GM23248 (cell line): ENCODE data around the gene TOP1. TPM values are rescaled to one million over a fixed set of nuclear protein-coding genes. Genes with fewer than 3 reads are reported as not detected.

ENCODE experiments used
- DNase-seq: peaks from one replicate; pipeline ENCODE4 v3.0.0-alpha.2; 2015
- H2AFZ ChIP-seq: fragments of 200-600 bp; sonication (generic); 2 replicates; pipeline ENCODE4 v1.6.1; 2016; ENCODE audit warnings: antibody characterized with exemption
- H3F3A ChIP-seq: fragments of 200-600 bp; sonication (generic); 2 replicates; pipeline ENCODE4 v1.6.1; 2016; ENCODE audit warnings: mild to moderate bottlenecking, antibody characterized with exemption, mixed run types; ENCODE audit not compliant: insufficient read depth
- H3K27ac ChIP-seq: fragments of 200-600 bp; sonication (generic); 2 replicates; pipeline ENCODE4 v1.5.1; 2016; ENCODE audit warnings: mild to moderate bottlenecking
- H3K27me3 ChIP-seq: fragments of 200-600 bp; sonication (generic); replicated peaks from 2 replicates; pipeline ENCODE4 v1.6.1; 2016; ENCODE audit warnings: mild to moderate bottlenecking; ENCODE audit not compliant: insufficient read depth
- H3K36me3 ChIP-seq: fragments of 200-600 bp; sonication (generic); 2 replicates; pipeline ENCODE4 v1.6.1; 2016; ENCODE audit warnings: low read depth, mild to moderate bottlenecking
- H3K4me1 ChIP-seq: fragments of 200-600 bp; sonication (generic); 2 replicates; pipeline ENCODE4 v1.6.1; 2016; ENCODE audit warnings: mild to moderate bottlenecking; ENCODE audit not compliant: insufficient read depth
- H3K4me2 ChIP-seq: fragments of 200-600 bp; sonication (generic); one replicate; pipeline ENCODE4 v1.6.1; 2016; ENCODE audit warnings: mild to moderate bottlenecking; ENCODE audit not compliant: unreplicated experiment
- H3K4me3 ChIP-seq: fragments of 200-600 bp; sonication (generic); 2 replicates; pipeline ENCODE4 v1.5.1; 2016; ENCODE audit warnings: mild to moderate bottlenecking
- H3K79me2 ChIP-seq: fragments of 200-600 bp; sonication (generic); 2 replicates; pipeline ENCODE4 v1.6.1; 2016; ENCODE audit warnings: mild to moderate bottlenecking; ENCODE audit not compliant: insufficient read depth
- H3K9ac ChIP-seq: fragments of 200-600 bp; sonication (generic); 2 replicates; pipeline ENCODE4 v1.6.1; 2016; ENCODE audit warnings: mild to moderate bottlenecking
- H3K9me2 ChIP-seq: fragments of 200-600 bp; sonication (generic); 2 replicates; pipeline ENCODE4 v1.6.1; 2016; ENCODE audit warnings: mixed run types, mild to moderate bottlenecking, moderate library complexity; ENCODE audit not compliant: insufficient read depth
- H3K9me3 ChIP-seq: fragments of 200-600 bp; sonication (generic); one replicate; pipeline ENCODE4 v1.6.1; 2017; ENCODE audit warnings: low read depth
- H4K20me1 ChIP-seq: fragments of 200-600 bp; sonication (generic); 2 replicates; pipeline ENCODE4 v1.6.0; 2016; ENCODE audit not compliant: insufficient read depth
- EZH2 ChIP-seq: fragments of 200-600 bp; sonication (generic); IDR thresholded peaks from 2 replicates; pipeline ENCODE4 v1.6.1; 2018; ENCODE audit warnings: antibody characterized with exemption, mild to moderate bottlenecking; ENCODE audit not compliant: insufficient read depth, poor library complexity, severe bottlenecking
- EZH2phosphoT487 ChIP-seq: fragments of 200-600 bp; sonication (generic); IDR thresholded peaks from 2 replicates; pipeline ENCODE4 v1.6.1; 2018; ENCODE audit warnings: antibody characterized with exemption, moderate library complexity, mild to moderate bottlenecking, low read depth; ENCODE audit not compliant: insufficient read depth
- WGBS, 2 experiments: methylation state at CpG; one replicate each; pipeline ENCODE4 v1.1.6; 2015 to 2017; ENCODE audit warnings: low lambda C conversion rate in 2 of 2, low coverage in 1 of 2; ENCODE audit errors: missing lambda C conversion rate in 2 of 2; 5-methylcytosine and 5-hydroxymethylcytosine counted together
- in situ Hi-C: fragments of 300-500 bp; cut with MboI; formaldehyde crosslinking; loops from 2 replicates; pipeline ENCODE4 v1.15.0; 2020
- polyA plus RNA-seq: library from polyadenylated mRNA; unstranded; fragments of >200 nt; fragmentation: Nextera tagmentation; extraction: Ambion mirVana; gene quantifications from 2 replicates; pipeline ENCODE4 v1.2.1, GENCODE V29; 2016
- total RNA-seq: library from RNA; depleted of rRNA; stranded (reverse); fragments of >200 nt; shearing (Covaris generic); gene quantifications from 2 replicates; pipeline ENCODE4 v1.2.3, GENCODE V29; 2014

The TOP1 gene
- total and polyA plus RNA-seq, 2 experiments from 2014 or later, result 9.0 to 17.9 TPM

DNA sequence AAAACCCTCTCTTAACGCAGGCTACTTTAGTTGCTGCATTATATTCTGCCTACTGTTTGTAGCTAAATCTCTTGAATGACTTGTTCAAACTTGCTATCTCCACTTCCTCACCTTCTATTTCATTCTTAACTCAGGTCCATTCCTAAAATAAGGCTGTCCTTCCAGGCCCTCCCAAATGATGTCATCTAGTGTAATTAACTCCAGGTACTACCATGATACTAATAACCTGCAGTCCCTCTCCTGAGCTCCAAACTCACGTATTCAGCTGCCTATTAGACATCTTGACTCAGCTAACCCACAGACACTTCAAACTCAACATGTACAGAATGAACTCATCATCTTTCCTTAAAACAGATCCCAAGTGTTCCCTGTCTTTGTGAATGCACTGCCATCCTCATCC, 10.5 kb upstream of the TOP1 start:
- Histone ChIP-seq H2AFZ (no peak overlapping the region), H4K20me1 (no peaks in the 10 kb centered on the region), H3K36me3 (no peaks in the 10 kb centered on the region), H3K4me3 (no peak overlapping the region), H3K4me1 (no peaks in the 10 kb centered on the region), H3F3A (no peaks in the 10 kb centered on the region), H3K9ac (no peak overlapping the region), H3K27ac (no peak overlapping the region), H3K27me3 (no peaks in the 10 kb centered on the region), H3K79me2 (no peaks in the 10 kb centered on the region), H3K9me3 (no peaks in the 10 kb centered on the region), H3K4me2 (no peak overlapping the region), H3K9me2 (no peaks in the 10 kb centered on the region)
- DNase-seq, result no peak
- 77 to 83% methylated on average over 2 of the region's 2 CpGs for WGBS, 2 experiments
- in situ Hi-C loops, result no loop called here
- no peak for TF ChIP-seq EZH2phosphoT487
- TF ChIP-seq EZH2, result no peak

DNA sequence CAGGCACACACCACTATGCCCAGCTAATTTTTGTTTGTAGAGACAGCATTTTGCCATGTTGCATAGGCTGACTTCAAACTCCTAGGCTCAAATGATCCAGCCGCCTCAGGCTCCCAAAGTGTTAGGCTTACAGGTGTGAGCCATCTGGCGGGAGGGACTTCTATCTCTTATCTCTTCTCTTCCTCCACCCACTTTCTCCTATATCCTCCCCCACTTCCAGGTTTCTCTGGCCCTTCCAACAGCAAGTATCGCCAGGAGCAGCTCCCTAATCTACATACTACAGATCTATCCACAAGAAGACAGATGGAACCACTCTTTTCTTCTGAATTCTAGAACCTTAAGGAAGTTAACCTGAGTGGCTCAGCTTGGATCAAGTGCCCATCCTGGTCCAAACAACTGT, 5.1 kb upstream of the TOP1 start:
- H3K4me2 ChIP-seq, result no peak overlapping the region
- H3K9me2 ChIP-seq, result no peaks in the 10 kb centered on the region
- no peaks in the 10 kb centered on the region for H4K20me1 ChIP-seq
- 79 to 82% methylated on average over 3 of the region's 3 CpGs for WGBS, 2 experiments
- H3K27ac ChIP-seq, result no peak overlapping the region
- H3K27me3 ChIP-seq, result no peaks in the 10 kb centered on the region
- no peak overlapping the region for H2AFZ ChIP-seq
- no peak overlapping the region for H3K9ac ChIP-seq
- no peak for TF ChIP-seq EZH2
- no peak for TF ChIP-seq EZH2phosphoT487
- H3K79me2 ChIP-seq, result no peaks in the 10 kb centered on the region
- no peaks in the 10 kb centered on the region for H3F3A ChIP-seq
- no peaks in the 10 kb centered on the region for H3K9me3 ChIP-seq
- no peak overlapping the region for H3K4me3 ChIP-seq
- no peak for DNase-seq
- in situ Hi-C loops, result no loop called here
- H3K4me1 ChIP-seq, result peaks cover 3% of the 10 kb centered on the region; the same call in 1 of the 2 replicates
- H3K36me3 ChIP-seq, result no peaks in the 10 kb centered on the region

DNA sequence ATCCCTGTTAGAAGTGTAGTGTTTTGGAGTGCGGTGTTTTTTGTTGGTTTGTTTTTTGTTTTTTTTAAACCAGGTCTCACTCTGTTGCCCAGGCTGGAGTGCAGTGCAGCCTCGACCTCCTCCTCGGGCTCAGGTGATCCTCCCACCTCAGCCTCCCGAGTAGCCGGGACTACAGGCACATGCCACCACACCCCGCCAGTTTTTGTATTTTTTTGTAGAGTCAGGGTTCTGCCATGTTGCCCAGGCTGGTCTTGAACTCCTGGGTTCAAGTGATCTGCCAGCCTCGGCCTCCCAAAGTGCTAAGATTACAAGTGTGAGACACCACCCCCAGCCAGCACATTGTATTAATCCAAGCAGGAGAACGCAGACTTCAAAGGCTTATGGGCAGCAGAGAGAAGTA, 1.3 kb upstream of the TOP1 start:
- 0 out of 2 replicates have a peak, but pooled peaks cover 4% of the 10 kb centered on the region for H3K36me3 ChIP-seq
- no peaks in the 10 kb centered on the region for H3K9me2 ChIP-seq
- H3K27me3 ChIP-seq, result no peaks in the 10 kb centered on the region
- TF ChIP-seq EZH2phosphoT487, result no peak
- no peak for TF ChIP-seq EZH2
- DNase-seq, result no peak
- H3K4me2 ChIP-seq, result no peak overlapping the region
- H3K79me2 ChIP-seq, result peaks cover 36% of the 10 kb centered on the region
- WGBS, 2 experiments, result 87 to 90% methylated on average over 8 of the region's 8 CpGs
- in situ Hi-C loops, result no loop called here
- H4K20me1 ChIP-seq, result peaks cover 19% of the 10 kb centered on the region
- H3K4me1 ChIP-seq, result peaks cover 27% of the 10 kb centered on the region
- no peaks in the 10 kb centered on the region for H3F3A ChIP-seq
- H2AFZ ChIP-seq, result no peak overlapping the region
- H3K9ac ChIP-seq, result no peak overlapping the region
- no peaks in the 10 kb centered on the region for H3K9me3 ChIP-seq
- H3K4me3 ChIP-seq, result no peak overlapping the region
- no peak overlapping the region for H3K27ac ChIP-seq

DNA sequence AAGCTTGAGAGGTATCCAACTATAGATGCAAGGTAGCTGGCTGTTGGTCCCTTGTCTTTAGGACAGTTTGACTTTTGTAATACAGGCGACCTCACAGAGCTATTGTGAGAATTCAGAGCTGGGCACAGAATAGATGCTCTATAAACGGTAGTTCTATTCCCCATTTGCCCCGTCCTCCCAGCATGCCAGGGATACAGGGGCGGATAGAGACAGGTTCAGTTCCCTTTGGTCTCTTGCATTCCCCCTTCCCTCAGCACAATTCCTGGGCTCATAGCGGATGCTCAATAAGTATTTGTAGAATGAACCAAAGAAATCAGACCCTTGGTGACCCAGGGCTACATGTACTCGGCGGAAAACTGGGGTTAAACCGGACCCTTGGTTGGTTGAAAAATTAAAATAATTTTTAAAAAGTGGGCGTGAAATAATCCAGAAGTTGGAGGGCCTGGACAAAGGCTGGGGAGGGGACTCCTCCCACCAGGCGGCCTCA, 707 bp upstream of the TOP1 start:
- H4K20me1 ChIP-seq, result peaks cover 24% of the 10 kb centered on the region
- peak overlapping the region; percentile 86 for H3K9ac ChIP-seq
- no peaks in the 10 kb centered on the region for H3K9me3 ChIP-seq
- in situ Hi-C loops, result no loop called here
- WGBS, 2 experiments, result 37 to 40% methylated on average over 10 of the region's 10 CpGs
- peak overlapping the region; percentile 45 for H3K27ac ChIP-seq
- peaks cover 33% of the 10 kb centered on the region for H3K4me1 ChIP-seq
- H3F3A ChIP-seq, result no peaks in the 10 kb centered on the region
- H3K4me2 ChIP-seq, result peak overlapping the region; percentile 92
- no peaks in the 10 kb centered on the region for H3K27me3 ChIP-seq
- H3K9me2 ChIP-seq, result no peaks in the 10 kb centered on the region
- no peak for DNase-seq
- peak overlapping the region; percentile 74 for H3K4me3 ChIP-seq
- peak overlapping the region; percentile 92 for H2AFZ ChIP-seq
- H3K36me3 ChIP-seq, result 0 out of 2 replicates have a peak, but pooled peaks cover 4% of the 10 kb centered on the region
- H3K79me2 ChIP-seq, result peaks cover 42% of the 10 kb centered on the region
- no peak for TF ChIP-seq EZH2
- TF ChIP-seq EZH2phosphoT487, result no peak
